ENCODE measurements around the gene KRTAP10-1. TPM values are rescaled to one million over a fixed set of nuclear protein-coding genes. Genes with fewer than 3 reads are reported as not detected.

Gene KRTAP10-1
- total and polyA plus RNA-seq, 2 of the 8 experiments (the other 6 are each of a cell fraction or from before 2014, with no cell fraction given) = 0.08 TPM; not detected in 1

DNA sequence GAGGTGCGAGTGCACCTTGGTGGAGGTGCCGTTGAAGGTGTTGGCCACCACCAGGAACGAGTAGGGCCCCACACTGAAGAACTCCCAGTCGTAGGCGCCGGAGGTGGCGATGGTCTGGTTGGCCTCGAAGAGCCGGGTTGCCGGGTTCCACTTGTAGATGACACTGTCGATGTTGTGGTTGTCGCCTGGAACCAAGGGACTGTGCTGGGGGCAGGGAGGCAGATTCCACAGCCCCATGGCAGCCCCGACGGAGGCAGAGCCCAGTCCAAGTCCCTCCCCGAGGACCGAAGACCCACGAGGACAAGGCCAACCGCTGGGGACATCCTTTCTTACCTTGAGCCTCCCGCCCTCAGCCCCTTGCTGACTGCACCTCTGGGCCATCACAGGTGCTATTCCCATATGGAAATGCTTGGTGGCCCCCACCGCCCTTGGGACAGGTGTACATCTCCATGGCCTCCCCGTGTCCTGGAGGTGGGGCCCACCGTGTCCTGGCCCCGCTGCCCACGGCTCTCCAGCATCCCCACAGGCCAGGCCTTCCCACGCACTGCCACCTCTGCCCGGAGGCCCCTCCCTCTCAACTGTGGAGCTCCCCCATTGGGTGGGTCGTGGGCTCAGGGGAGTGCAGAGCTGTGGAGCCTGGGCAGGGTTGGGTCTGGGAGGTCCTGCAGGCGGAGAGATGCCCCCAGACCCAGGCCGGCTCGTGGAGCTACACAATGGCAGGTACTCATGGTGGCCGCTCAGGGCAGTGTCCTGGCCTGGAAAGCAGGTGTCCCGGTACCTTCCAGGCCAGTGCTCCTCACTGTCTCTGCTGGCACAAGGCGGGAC lies 17.9 kb downstream of the KRTAP10-1 start:
- Histone ChIP-seq H3K4ac (replicated peaks; ENCODE audit: insufficient read length, low read depth, low read length) (no peak overlapping the region), H3K18ac (ENCODE audit: extremely low read depth, low read length) (no peak overlapping the region), H3K27ac (ENCODE audit: low read depth, low read length) (no peak overlapping the region), H2BK12ac (ENCODE audit: low read depth, low read length) (no peak overlapping the region), H2AFZ (ENCODE audit: low read length) (no peak overlapping the region), H4K91ac (replicated peaks; ENCODE audit: insufficient read length, low read length) (no peak overlapping the region), H3K9ac (replicated peaks in 1 of 4; ENCODE audit: extremely low read depth in 1 of 4, low read depth in 3 of 4, low read length in 3 of 4) (no peak overlapping the region), H3K4me2 (ENCODE audit: insufficient read depth in 1 of 2, low read depth in 2 of 2, low read length in 2 of 2) (no peak overlapping the region), H3K4me1 (replicated peaks in 1 of 4; ENCODE audit: control insufficient read depth in 3 of 4, insufficient read depth in 4 of 4, low read length in 3 of 4) (peaks cover 0 to 3% (median 0%) of the 10 kb centered on the region in 4 experiments; a peak in 1 of 7 replicates), H4K8ac (ENCODE audit: extremely low read depth, insufficient read depth, low read length) (peak overlapping the region; percentile 36), H3K23me2 (ENCODE audit: low read depth, low read length) (peaks cover 14% of the 10 kb centered on the region), H2BK5ac (ENCODE audit: low read depth, low read length) (no peak overlapping the region), H2BK15ac (ENCODE audit: low read length) (peak overlapping the region; percentile 36; the same call in 1 of the 2 replicates), H2BK20ac (ENCODE audit: low read length) (no peak overlapping the region), H3K27me3 (replicated peaks in 1 of 4; ENCODE audit: control insufficient read depth in 3 of 4, extremely low read depth in 1 of 4, insufficient read depth in 3 of 4, low read length in 3 of 4) (peaks cover 0 to 3% (median 0%) of the 10 kb centered on the region in 4 experiments; a peak in 1 of 7 replicates), H3K56ac (replicated peaks; ENCODE audit: insufficient read length, low read depth, low read length) (no peak overlapping the region), H3K9me3 (ENCODE audit: insufficient read depth in 2 of 2, low read depth in 1 of 2, low read length in 1 of 2) (peaks cover 0 to 15% of the 10 kb centered on the region in 2 experiments; a peak in 3 of 4 replicates), H2BK120ac (replicated peaks; ENCODE audit: low read depth, low read length) (no peak overlapping the region), H3K79me2 (ENCODE audit: control insufficient read depth in 1 of 2, insufficient read depth in 2 of 2, low read length in 2 of 2) (no peaks in the 10 kb centered on the region), H3K23ac (ENCODE audit: insufficient read length) (no peak overlapping the region), H3K14ac (ENCODE audit: insufficient read length) (no peak overlapping the region), H4K5ac (ENCODE audit: insufficient read length, low read depth, low read length) (no peak overlapping the region), H3K79me1 (ENCODE audit: low read depth, low read length) (peaks cover 3% of the 10 kb centered on the region; the same call in 1 of the 2 replicates), H3K36me3 (ENCODE audit: control insufficient read depth in 2 of 4, insufficient read depth in 4 of 4, low read length in 3 of 4) (no peaks in the 10 kb centered on the region), H2AK5ac (ENCODE audit: low read depth, low read length) (0 out of 2 replicates have a peak overlapping the region, but pooled peaks have one; percentile 39), H4K20me1 (replicated peaks in 1 of 2; ENCODE audit: control insufficient read depth in 1 of 2, insufficient read depth in 2 of 2, low read length in 2 of 2) (no peaks in the 10 kb centered on the region), H3K4me3 (ENCODE audit: extremely low read depth in 1 of 4, insufficient read depth in 2 of 4, low read depth in 3 of 4, low read length in 4 of 4) (no peak overlapping the region)
- POLR2A ChIA-PET (ENCODE audit: partially characterized antibody) = interaction anchor here (0.9 to 1.6 kb wide), 2 partner anchors 35 to 190 kb away, joined by 3 to 4 read pairs; no protein-coding TSS in a partner anchor
- WGBS, 2 experiments (ENCODE audit: extremely low coverage in 1 of 2, insufficient coverage in 1 of 2, insufficient read length in 1 of 2, insufficient replicate concordance in 2 of 2, low coverage in 1 of 2, low lambda C conversion rate in 2 of 2, missing lambda C conversion rate in 1 of 2) = 88% methylated on average over 31 of the region's 33 CpGs; no CpG with 5 or more reads in 1 of the 2 experiments
- TF ChIP-seq SIRT6 (IDR thresholded peaks at IDR 0.05; ENCODE audit: low read length) = no peak
- peak in 1 of 2 experiments; percentile 20; a peak in 1 of 4 replicates for TF ChIP-seq RAD21 (IDR thresholded peaks at IDR 0.05 in 1 of 2, conservative IDR thresholded peaks at IDR 0.05 in 1 of 2; ENCODE audit: low read depth in 2 of 2, low read length in 2 of 2)
- TF ChIP-seq, protein P1, sequence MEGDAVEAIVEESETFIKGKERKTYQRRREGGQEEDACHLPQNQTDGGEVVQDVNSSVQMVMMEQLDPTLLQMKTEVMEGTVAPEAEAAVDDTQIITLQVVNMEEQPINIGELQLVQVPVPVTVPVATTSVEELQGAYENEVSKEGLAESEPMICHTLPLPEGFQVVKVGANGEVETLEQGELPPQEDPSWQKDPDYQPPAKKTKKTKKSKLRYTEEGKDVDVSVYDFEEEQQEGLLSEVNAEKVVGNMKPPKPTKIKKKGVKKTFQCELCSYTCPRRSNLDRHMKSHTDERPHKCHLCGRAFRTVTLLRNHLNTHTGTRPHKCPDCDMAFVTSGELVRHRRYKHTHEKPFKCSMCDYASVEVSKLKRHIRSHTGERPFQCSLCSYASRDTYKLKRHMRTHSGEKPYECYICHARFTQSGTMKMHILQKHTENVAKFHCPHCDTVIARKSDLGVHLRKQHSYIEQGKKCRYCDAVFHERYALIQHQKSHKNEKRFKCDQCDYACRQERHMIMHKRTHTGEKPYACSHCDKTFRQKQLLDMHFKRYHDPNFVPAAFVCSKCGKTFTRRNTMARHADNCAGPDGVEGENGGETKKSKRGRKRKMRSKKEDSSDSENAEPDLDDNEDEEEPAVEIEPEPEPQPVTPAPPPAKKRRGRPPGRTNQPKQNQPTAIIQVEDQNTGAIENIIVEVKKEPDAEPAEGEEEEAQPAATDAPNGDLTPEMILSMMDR (IDR thresholded peaks at IDR 0.05; ENCODE audit: control extremely low read depth in 1 of 3, insufficient read depth in 1 of 3, low read depth in 1 of 3, low read length in 3 of 3) = peak in 2 of 3 experiments; percentile 21 to 30; a peak in 2 of 4 replicates
- CTCF ChIA-PET (ENCODE audit: partially characterized antibody) = interaction anchor here (1.0 to 2.1 kb wide), 3 partner anchors 12 to 27 kb away, joined by 3 to 7 read pairs (median 3); no protein-coding TSS in a partner anchor
- FAIRE-seq = no peak
- DNase-seq (ENCODE audit: low read depth in 1 of 2, low spot score in 2 of 2) = no peak

Data from H1 (cell line).